Measurements from ENCODE around the gene RAI1.
A peak's percentile ranks its signal among the peaks of the same experiment; 100 is the strongest.

RAI1 gene

DNA sequence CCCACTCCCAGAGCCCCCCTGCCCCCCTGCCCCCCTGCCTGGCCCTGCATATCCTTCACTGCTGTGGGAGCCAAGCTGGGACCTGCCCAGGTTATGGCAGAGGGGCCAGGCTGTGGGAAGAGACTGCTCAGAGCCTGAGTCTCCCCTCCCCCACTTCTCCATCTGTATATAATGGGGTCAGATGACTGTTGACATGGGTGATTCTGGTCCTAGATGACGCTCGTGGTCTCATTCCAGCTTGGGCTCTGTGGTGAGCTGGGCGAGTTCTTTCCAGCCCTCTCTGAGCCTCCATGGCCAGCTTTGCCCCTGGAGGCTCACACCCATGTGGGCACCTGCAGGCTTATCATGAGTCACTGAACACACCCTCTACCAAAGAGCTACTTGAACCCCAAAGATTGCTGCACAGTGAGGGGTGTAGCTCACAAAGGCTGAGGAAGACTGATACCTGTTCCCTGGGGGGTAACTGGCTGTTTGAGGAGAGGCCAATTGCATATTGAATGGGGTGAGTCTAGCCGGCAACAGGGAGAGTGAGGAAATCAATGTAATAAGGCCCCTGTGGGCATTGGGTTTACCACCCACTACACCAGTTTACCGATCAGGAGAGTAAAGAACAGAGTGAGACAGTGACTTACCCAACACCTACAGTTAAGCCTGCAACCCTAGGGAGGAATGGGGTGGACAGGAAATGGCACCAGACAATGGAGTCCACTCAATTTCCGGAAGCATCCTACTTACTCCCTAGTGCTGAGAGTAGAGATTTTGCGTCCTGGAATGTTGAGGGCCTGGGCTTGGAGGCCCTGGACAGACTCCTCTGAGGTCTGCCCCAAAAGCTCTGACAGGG lies 159.7 kb downstream of the RAI1 start:
- TF ChIP-seq, protein P1, sequence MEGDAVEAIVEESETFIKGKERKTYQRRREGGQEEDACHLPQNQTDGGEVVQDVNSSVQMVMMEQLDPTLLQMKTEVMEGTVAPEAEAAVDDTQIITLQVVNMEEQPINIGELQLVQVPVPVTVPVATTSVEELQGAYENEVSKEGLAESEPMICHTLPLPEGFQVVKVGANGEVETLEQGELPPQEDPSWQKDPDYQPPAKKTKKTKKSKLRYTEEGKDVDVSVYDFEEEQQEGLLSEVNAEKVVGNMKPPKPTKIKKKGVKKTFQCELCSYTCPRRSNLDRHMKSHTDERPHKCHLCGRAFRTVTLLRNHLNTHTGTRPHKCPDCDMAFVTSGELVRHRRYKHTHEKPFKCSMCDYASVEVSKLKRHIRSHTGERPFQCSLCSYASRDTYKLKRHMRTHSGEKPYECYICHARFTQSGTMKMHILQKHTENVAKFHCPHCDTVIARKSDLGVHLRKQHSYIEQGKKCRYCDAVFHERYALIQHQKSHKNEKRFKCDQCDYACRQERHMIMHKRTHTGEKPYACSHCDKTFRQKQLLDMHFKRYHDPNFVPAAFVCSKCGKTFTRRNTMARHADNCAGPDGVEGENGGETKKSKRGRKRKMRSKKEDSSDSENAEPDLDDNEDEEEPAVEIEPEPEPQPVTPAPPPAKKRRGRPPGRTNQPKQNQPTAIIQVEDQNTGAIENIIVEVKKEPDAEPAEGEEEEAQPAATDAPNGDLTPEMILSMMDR (IDR thresholded peaks at IDR 0.05; ENCODE audit: low read depth, low read length, missing control alignments) = no peak
- in situ Hi-C loops (cut with HindIII; ENCODE audit: low pct_ligation_motif_present, low sequenced_read_pairs) = no loop called here
- no peaks in the 10 kb centered on the region for H3K27me3 ChIP-seq (replicated peaks)
- H3K36me3 ChIP-seq (replicated peaks) = no peaks in the 10 kb centered on the region
- H3K27ac ChIP-seq = peak overlapping the region; percentile 95
- DNase-seq = peak; percentile 28
- H3K4me3 ChIP-seq (ENCODE audit: low read depth, low read length) = no peak overlapping the region

DNA sequence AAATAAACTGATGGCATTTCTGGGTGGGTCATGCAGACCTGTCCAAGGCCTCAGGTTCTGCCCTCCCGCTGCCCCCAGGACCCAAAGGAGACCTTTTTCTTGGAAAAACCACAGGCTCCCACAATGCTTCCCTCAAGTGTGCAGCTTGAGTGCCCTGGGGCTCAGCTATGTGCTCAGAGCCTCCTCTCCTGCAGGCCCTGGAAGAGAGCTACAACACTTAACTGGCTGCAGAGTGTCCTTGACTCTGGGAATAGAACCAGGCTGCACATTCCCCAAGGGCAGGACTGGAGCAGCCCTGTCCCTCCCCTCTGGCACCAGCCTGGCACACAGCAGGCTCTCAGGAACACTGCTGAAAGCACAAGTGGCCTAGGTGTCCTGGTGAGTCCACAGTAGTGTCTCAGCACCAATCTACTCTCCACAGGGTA lies 160.4 kb downstream of the RAI1 start:
- in situ Hi-C loops (cut with HindIII; ENCODE audit: low pct_ligation_motif_present, low sequenced_read_pairs) = no loop called here
- no peak for DNase-seq
- H3K4me3 ChIP-seq (ENCODE audit: low read depth, low read length) = no peak overlapping the region
- TF ChIP-seq, protein P1 (IDR thresholded peaks at IDR 0.05; ENCODE audit: low read depth, low read length, missing control alignments) = no peak
- H3K27me3 ChIP-seq (replicated peaks) = no peaks in the 10 kb centered on the region
- no peak overlapping the region for H3K27ac ChIP-seq
- no peaks in the 10 kb centered on the region for H3K36me3 ChIP-seq (replicated peaks)

DNA sequence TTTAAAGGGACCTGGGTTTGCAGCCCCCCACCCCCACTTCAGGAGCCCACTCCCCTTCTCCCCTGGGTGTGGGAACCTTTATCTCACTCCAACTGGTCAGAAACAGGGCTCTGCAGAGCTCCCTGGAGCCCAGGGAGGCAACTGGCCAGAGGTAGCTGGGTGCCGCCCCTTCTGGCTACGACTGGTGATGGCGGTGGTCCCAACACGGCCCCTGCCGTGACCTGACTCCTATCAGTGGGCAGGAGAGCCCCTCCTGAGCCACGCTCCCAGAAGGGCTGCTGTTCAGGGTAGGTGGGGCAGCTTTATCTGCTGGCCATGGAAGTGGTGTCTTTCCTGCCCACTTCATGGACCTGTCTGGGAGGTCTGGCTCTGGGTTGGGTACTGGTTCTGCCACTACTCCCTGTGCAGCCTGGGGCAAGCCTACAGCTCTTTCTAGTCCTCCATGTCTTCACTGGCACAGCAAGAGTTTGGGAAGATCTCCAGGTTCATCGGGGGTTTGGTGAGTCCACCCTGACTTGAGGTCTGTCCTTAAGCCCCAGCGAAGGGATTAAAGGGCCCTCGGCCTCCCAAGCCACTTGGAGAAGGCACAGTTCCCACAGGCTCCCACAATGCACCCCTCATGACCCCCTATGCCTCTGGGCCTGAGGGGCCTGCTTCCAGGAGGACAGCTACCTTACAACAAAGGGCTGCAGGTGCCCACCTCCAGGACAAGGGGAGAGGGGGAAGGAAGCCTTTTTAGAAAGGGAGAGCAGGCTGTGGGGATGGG lies 161.0 kb downstream of the RAI1 start:
- Histone ChIP-seq H3K27me3 (replicated peaks) (no peaks in the 10 kb centered on the region), H3K27ac (no peak overlapping the region), H3K4me3 (ENCODE audit: low read depth, low read length) (no peak overlapping the region), H3K36me3 (replicated peaks) (no peaks in the 10 kb centered on the region)
- DNase-seq = no peak
- TF ChIP-seq, protein P1 (IDR thresholded peaks at IDR 0.05; ENCODE audit: low read depth, low read length, missing control alignments) = no peak
- in situ Hi-C loops (cut with HindIII; ENCODE audit: low pct_ligation_motif_present, low sequenced_read_pairs) = no loop called here

GRCh38 chr17:17843096-17843495 lies 161.8 kb downstream of the RAI1 start:
- DNase-seq = no peak
- Histone ChIP-seq H3K36me3 (replicated peaks) (no peaks in the 10 kb centered on the region), H3K27me3 (replicated peaks) (no peaks in the 10 kb centered on the region), H3K27ac (no peak overlapping the region), H3K4me3 (ENCODE audit: low read depth, low read length) (no peak overlapping the region)
- TF ChIP-seq, protein P1 (IDR thresholded peaks at IDR 0.05; ENCODE audit: low read depth, low read length, missing control alignments) = no peak
- in situ Hi-C loops (cut with HindIII; ENCODE audit: low pct_ligation_motif_present, low sequenced_read_pairs) = no loop called here

DNA sequence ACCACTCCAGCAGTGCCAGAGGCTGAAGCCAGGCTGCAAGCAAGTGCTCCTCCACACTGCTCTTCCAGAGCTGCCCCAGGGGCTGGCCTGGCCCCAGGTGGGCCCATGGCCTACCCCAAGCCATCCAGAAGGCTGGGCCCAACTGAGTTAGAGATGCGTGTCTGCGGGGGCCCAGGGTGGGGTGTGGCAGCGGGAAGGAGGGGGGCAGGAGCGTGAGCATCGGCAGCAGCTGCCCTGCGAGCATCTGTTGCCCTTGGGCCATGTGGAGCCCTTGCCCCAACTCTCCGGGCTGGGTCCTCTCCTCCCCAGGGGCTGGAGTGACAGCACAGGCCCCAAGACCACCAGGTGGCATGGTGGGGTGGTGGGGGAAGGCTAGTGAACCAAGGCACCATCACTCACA lies 162.8 kb downstream of the RAI1 start:
- no peaks in the 10 kb centered on the region for H3K27me3 ChIP-seq (replicated peaks)
- H3K27ac ChIP-seq = no peak overlapping the region
- H3K4me3 ChIP-seq (ENCODE audit: low read depth, low read length) = no peak overlapping the region
- H3K36me3 ChIP-seq (replicated peaks) = no peaks in the 10 kb centered on the region
- in situ Hi-C loops (cut with HindIII; ENCODE audit: low pct_ligation_motif_present, low sequenced_read_pairs) = no loop called here
- no peak for DNase-seq
- TF ChIP-seq, protein P1 (IDR thresholded peaks at IDR 0.05; ENCODE audit: low read depth, low read length, missing control alignments) = no peak
